Stomach (tissue), 9 donors: ENCODE data around the gene WDR4. TPM values are rescaled to one million over a fixed set of nuclear protein-coding genes. Genes with fewer than 3 reads are reported as not detected.

ENCODE experiments used
- DNase-seq, 2 donors: peaks; one replicate each; pipeline versions ENCODE4 v3.0.0 to v3.0.0-alpha.2; 2013 to 2019
- H3K27ac ChIP-seq, 5 donors: fragments of 200-600 bp in 4 of 5; sonication (generic) in 4 of 5; one replicate each; pipeline ENCODE4 v1.5.1; 2013 to 2019; ENCODE audit warnings: mild to moderate bottlenecking in 1 of 5, moderate library complexity in 1 of 5
- H3K27me3 ChIP-seq, 3 donors: fragments of 200-600 bp; sonication (generic); one replicate each; pipeline ENCODE4 v1.5.1; 2017 to 2019; ENCODE audit warnings: mixed run types in 1 of 3
- H3K36me3 ChIP-seq, 4 donors: fragments of 200-600 bp; sonication (generic); 1 replicate in 3 of 4; 2 replicates in 1 of 4; pipeline ENCODE4 v1.5.1; 2016 to 2019
- H3K4me1 ChIP-seq, 4 donors: fragments of 200-600 bp; sonication (generic); one replicate each; pipeline ENCODE4 v1.5.1; 2016 to 2019
- H3K4me3 ChIP-seq, 4 donors: fragments of 200-600 bp; sonication (generic) in 3 of 4; one replicate each; pipeline ENCODE4 v1.5.1; 2016 to 2019; ENCODE audit warnings: mild to moderate bottlenecking in 1 of 4
- H3K9me3 ChIP-seq, 4 donors: fragments of 200-600 bp; sonication (generic); one replicate each; pipeline ENCODE4 v1.5.1; 2016 to 2019
- EP300 ChIP-seq: sonication (generic); formaldehyde crosslinking; IDR thresholded peaks from one replicate; pipeline ENCODE4 v1.6.1; 2017; ENCODE audit warnings: antibody characterized with exemption
- POLR2A ChIP-seq, 4 donors: fragments of 450-650 bp; IDR thresholded peaks; one replicate each; pipeline ENCODE4 v1.6.1; 2016; ENCODE audit warnings: antibody characterized with exemption in 4 of 4, control low read depth in 2 of 4, mild to moderate bottlenecking in 1 of 4, moderate library complexity in 1 of 4
- POLR2AphosphoS5 ChIP-seq, 3 donors: sonication (generic); formaldehyde crosslinking; IDR thresholded peaks; one replicate each; pipeline ENCODE4 v1.6.1; 2016; ENCODE audit warnings: antibody characterized with exemption in 3 of 3
- WGBS, 5 donors: extraction: QIAGEN DNeasy Blood & Tissue Kit in 3 of 5; methylation state at CpG; one replicate each; pipeline versions ENCODE4 v1.1.5 to v1.1.7; 2013 to 2018; 5-methylcytosine and 5-hydroxymethylcytosine counted together
- intact Hi-C: fragments of 100-400 bp; cut with DNase I; formaldehyde crosslinking; loops from one replicate; pipeline ENCODE4 v1.15.1; 2023; ENCODE audit warnings: low total_unique reads
- polyA plus RNA-seq, 3 donors: library from polyadenylated mRNA; stranded (reverse); fragments of 200-250 nt; gene quantifications; one replicate each; pipeline ENCODE4 v1.2.3, GENCODE V29; 2013
- total RNA-seq, 5 donors: library from RNA; depleted of rRNA; stranded (reverse); fragments of >200 nt; gene quantifications; one replicate each; pipeline versions ENCODE4 v1.1.0 to v1.2.3, GENCODE V29; 2014 to 2016
- TF ChIP-seq, protein P1 (sequence below), 7 experiments: fragments of 450-650 bp in 4 of 7; fragments of 200-600 bp in 3 of 7; sonication (generic) in 3 of 7; IDR thresholded peaks; one replicate each; pipeline ENCODE4 v1.5.1; 2016 to 2019; ENCODE audit warnings: antibody characterized with exemption in 7 of 7, control low read depth in 2 of 7, mild to moderate bottlenecking in 1 of 7
- donor health status: healthy with polysubstance abuse.
- donor health status: Bipolar disorder and iron deficiency.
- donor health status: healthy.

WDR4 gene
- total and polyA plus RNA-seq, 8 donors, result 7.5 to 285 (median 9.5) TPM

GRCh38 chr21:42829954-42830353 is 49.4 kb downstream of the WDR4 start:
- no peak for DNase-seq
- TF ChIP-seq POLR2AphosphoS5 (IDR thresholded peaks at IDR 0.05) (no peak), POLR2A (IDR thresholded peaks at IDR 0.05) (no peak), EP300 (no peak)
- TF ChIP-seq, protein P1, sequence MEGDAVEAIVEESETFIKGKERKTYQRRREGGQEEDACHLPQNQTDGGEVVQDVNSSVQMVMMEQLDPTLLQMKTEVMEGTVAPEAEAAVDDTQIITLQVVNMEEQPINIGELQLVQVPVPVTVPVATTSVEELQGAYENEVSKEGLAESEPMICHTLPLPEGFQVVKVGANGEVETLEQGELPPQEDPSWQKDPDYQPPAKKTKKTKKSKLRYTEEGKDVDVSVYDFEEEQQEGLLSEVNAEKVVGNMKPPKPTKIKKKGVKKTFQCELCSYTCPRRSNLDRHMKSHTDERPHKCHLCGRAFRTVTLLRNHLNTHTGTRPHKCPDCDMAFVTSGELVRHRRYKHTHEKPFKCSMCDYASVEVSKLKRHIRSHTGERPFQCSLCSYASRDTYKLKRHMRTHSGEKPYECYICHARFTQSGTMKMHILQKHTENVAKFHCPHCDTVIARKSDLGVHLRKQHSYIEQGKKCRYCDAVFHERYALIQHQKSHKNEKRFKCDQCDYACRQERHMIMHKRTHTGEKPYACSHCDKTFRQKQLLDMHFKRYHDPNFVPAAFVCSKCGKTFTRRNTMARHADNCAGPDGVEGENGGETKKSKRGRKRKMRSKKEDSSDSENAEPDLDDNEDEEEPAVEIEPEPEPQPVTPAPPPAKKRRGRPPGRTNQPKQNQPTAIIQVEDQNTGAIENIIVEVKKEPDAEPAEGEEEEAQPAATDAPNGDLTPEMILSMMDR (IDR thresholded peaks at IDR 0.05), result no peak
- no peak overlapping the region for H3K27ac ChIP-seq
- intact Hi-C loops, result loop anchor here (10.0 kb wide), 1 partner anchor 175 kb away; the partner anchor contains the start of gene PDE9A
- H3K4me1 ChIP-seq, result peaks cover 0 to 8% (median 7%) of the 10 kb centered on the region in 4 donors
- peaks cover 2 to 73% (median 28%) of the 10 kb centered on the region in 3 donors for H3K27me3 ChIP-seq
- H3K36me3 ChIP-seq, result no peaks in the 10 kb centered on the region
- 91 to 97% (median 93%) methylated on average over 4 of the region's 4 CpGs for WGBS, 5 donors
- H3K9me3 ChIP-seq, result no peaks in the 10 kb centered on the region
- no peak overlapping the region for H3K4me3 ChIP-seq

DNA sequence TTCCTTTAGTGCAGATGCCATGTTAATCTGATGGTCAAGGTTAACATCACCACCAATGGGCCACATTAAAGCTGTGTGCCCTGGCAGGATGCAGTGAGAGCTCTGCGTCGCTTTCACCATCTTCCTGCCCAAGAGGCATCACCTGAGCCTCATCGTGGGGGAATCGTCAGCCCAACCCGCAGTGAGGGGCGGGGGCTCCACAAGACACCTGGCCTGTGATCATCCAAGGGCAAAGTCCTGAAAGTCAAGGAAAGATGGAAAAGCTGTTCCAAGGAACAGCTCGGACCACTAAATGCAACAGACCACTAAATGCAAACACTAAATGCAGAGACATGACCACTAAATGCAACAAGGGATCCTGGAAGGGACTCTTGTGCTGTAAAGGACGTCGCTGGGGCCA is 49.9 kb downstream of the WDR4 start:
- Histone ChIP-seq H3K9me3 (no peaks in the 10 kb centered on the region), H3K4me1 (peaks cover 0 to 8% (median 7%) of the 10 kb centered on the region in 4 donors), H3K27me3 (peaks cover 2 to 73% (median 28%) of the 10 kb centered on the region in 3 donors), H3K27ac (no peak overlapping the region), H3K36me3 (no peaks in the 10 kb centered on the region), H3K4me3 (no peak overlapping the region)
- intact Hi-C loops, result loop anchor here (10.0 kb wide), 1 partner anchor 175 kb away; the partner anchor contains the start of gene PDE9A
- 79 to 90% (median 86%) methylated on average over 9 of the region's 9 CpGs for WGBS, 5 donors
- TF ChIP-seq POLR2A (IDR thresholded peaks at IDR 0.05) (no peak), POLR2AphosphoS5 (IDR thresholded peaks at IDR 0.05) (no peak), EP300 (no peak)
- TF ChIP-seq, protein P1 (IDR thresholded peaks at IDR 0.05), result no peak
- DNase-seq, result no peak

- H3K4me3 ChIP-seq, result no peak overlapping the region
- no peaks in the 10 kb centered on the region for H3K9me3 ChIP-seq
- intact Hi-C loops, result loop anchor here (10.0 kb wide), 1 partner anchor 173 kb away; the partner anchor contains the start of gene PDE9A
- DNase-seq, result no peak
- WGBS, 5 donors, result 71 to 85% (median 80%) methylated on average over 2 of the region's 2 CpGs
- H3K27me3 ChIP-seq, result peaks cover 2 to 67% (median 24%) of the 10 kb centered on the region in 3 donors
- TF ChIP-seq POLR2A (IDR thresholded peaks at IDR 0.05) (no peak), POLR2AphosphoS5 (IDR thresholded peaks at IDR 0.05) (no peak), EP300 (no peak)
- TF ChIP-seq, protein P1 (IDR thresholded peaks at IDR 0.05), result no peak
- no peaks in the 10 kb centered on the region for H3K36me3 ChIP-seq
- H3K27ac ChIP-seq, result no peak overlapping the region
- H3K4me1 ChIP-seq, result peaks cover 0 to 1% (median under 1%) of the 10 kb centered on the region in 4 donors
Observed at GRCh38 chr21:42827588-42827987, 51.8 kb downstream of the WDR4 start.

DNA sequence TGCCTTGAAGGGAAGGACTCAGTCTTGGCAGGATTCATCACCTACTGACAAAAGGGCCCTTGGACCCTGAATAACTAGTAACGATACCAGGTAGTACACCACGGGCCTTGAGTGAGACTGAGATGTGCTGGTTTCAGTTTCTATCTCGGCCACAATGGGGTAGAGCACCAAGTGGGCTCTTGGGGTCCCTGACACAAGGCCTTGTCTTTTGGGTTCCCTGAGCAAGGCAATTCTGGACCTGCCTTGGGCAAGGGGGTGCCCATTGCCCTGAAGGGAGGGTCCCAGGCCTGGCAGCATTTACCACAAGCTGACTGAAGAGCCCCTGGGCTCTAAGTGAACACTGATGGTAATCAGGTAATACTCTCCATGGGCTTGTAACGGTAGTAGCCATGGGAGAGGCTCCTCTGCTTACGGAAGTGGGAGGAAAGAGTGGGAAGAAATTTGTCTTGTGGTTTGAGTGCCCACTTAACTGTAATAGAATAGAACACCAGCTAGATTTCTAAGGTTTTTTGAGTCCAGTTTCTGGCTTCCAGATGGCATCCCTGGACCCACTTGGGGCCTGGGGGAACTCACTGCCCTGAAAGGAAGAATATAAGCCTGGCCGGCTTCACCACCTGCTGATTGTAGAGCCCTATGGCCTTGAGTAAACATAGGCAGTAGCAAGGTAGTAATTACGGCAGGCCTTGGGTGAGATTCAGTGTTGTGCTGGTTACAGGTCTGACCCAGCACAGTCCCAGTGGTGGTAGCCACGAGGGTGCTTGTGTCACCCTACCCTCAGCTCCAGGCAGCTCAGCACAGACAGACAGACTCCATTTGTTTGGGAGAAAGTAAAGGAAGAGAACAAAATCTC is 58.5 kb downstream of the WDR4 start:
- H3K9me3 ChIP-seq, result no peaks in the 10 kb centered on the region
- no peak overlapping the region for H3K27ac ChIP-seq
- 60 to 72% (median 69%) methylated on average over 8 of the region's 8 CpGs for WGBS, 5 donors
- no peak for TF ChIP-seq EP300
- TF ChIP-seq, protein P1 (IDR thresholded peaks at IDR 0.05), result peak in 1 of 7 experiments; percentile 24
- H3K36me3 ChIP-seq, result no peaks in the 10 kb centered on the region
- DNase-seq, result peak; percentile 46 to 59
- H3K27me3 ChIP-seq, result peaks cover 0 to 11% (median 0%) of the 10 kb centered on the region in 3 donors
- peaks cover 0 to 7% (median 3%) of the 10 kb centered on the region in 4 donors for H3K4me1 ChIP-seq
- H3K4me3 ChIP-seq, result no peak overlapping the region
- intact Hi-C loops, result loop anchor here (10.0 kb wide), 1 partner anchor 166 kb away; the partner anchor contains the start of gene PDE9A
